DOHH2 (cell line): ENCODE results near the gene TSKS.
"Not testable (repeated sequence)": the region's sequence is repeated elsewhere in the genome, so short reads cannot be mapped to it uniquely, and the experiment has no call there.

Experiments
- H3F3A ChIP-seq: fragments of 200-600 bp; sonication (generic), shearing (Covaris generic); 2 replicates; pipeline ENCODE4 v1.6.0; 2016; ENCODE audit warnings: antibody characterized with exemption, mild to moderate bottlenecking; ENCODE audit not compliant: control insufficient read depth, insufficient read depth
- H3K27ac ChIP-seq: fragments of 200-600 bp; sonication (generic); 2 replicates; pipeline ENCODE4 v1.5.1; 2014; ENCODE audit warnings: low read depth, mild to moderate bottlenecking, low read length, moderate library complexity
- H3K27me3 ChIP-seq: fragments of 200-600 bp; sonication (generic); 2 replicates; pipeline ENCODE4 v1.6.1; 2014; ENCODE audit warnings: mild to moderate bottlenecking, low read length, mixed read lengths; ENCODE audit not compliant: control insufficient read depth
- H3K36me3 ChIP-seq: fragments of 200-600 bp; sonication (generic); 2 replicates; pipeline ENCODE4 v1.6.1; 2014; ENCODE audit warnings: mild to moderate bottlenecking, low read length, moderate library complexity, mixed read lengths; ENCODE audit not compliant: control insufficient read depth
- H3K4me1 ChIP-seq: fragments of 200-600 bp; sonication (generic); 2 replicates; pipeline ENCODE4 v1.6.1; 2014; ENCODE audit warnings: mild to moderate bottlenecking, low read length, mixed read lengths; ENCODE audit not compliant: control insufficient read depth
- H3K4me2 ChIP-seq: fragments of 200-600 bp; sonication (generic); 2 replicates; pipeline ENCODE4 v1.6.0; 2014; ENCODE audit warnings: mild to moderate bottlenecking, low read length, moderate library complexity
- H3K4me3 ChIP-seq: fragments of 200-600 bp; sonication (generic); 2 replicates; pipeline ENCODE4 v1.5.1; 2014; ENCODE audit warnings: mild to moderate bottlenecking, low read length, mixed read lengths
- H3K79me2 ChIP-seq: fragments of 200-600 bp; sonication (generic); 2 replicates; pipeline ENCODE4 v1.6.1; 2014; ENCODE audit warnings: mild to moderate bottlenecking, low read length, mixed read lengths; ENCODE audit not compliant: control insufficient read depth
- H3K9me2 ChIP-seq: fragments of 200-600 bp; sonication (generic); replicated peaks from 2 replicates; pipeline ENCODE4 v1.6.1; 2014; ENCODE audit warnings: mild to moderate bottlenecking, low read length, mixed read lengths; ENCODE audit not compliant: control insufficient read depth
- H3K9me3 ChIP-seq: fragments of 200-600 bp; sonication (generic); 2 replicates; pipeline ENCODE4 v1.6.1; 2014; ENCODE audit warnings: antibody characterized with exemption, low read length, mixed read lengths; ENCODE audit not compliant: control insufficient read depth, insufficient read depth
- H4K20me1 ChIP-seq: fragments of 200-600 bp; sonication (generic); 2 replicates; pipeline ENCODE4 v1.6.0; 2014; ENCODE audit warnings: low read depth, mild to moderate bottlenecking, antibody characterized with exemption, low read length, moderate library complexity; ENCODE audit not compliant: control insufficient read depth, insufficient read depth
- CTCF ChIP-seq: fragments of 200-600 bp; sonication (generic); IDR thresholded peaks from one replicate; pipeline ENCODE4 v1.5.1; 2014; ENCODE audit warnings: antibody characterized with exemption, mild to moderate bottlenecking, low read depth, low read length; ENCODE audit not compliant: poor library complexity, severe bottlenecking
- EZH2phosphoT487 ChIP-seq: fragments of 200-600 bp; sonication (generic); IDR thresholded peaks from 2 replicates; pipeline ENCODE4 v1.6.1; 2017; ENCODE audit warnings: borderline replicate concordance, mild to moderate bottlenecking, antibody characterized with exemption, low read length, moderate library complexity, mixed read lengths

The TSKS gene

GRCh38 chr19:49738268-49738667, 24.8 kb downstream of the TSKS start:
- Histone ChIP-seq H4K20me1 (no peaks in the 10 kb centered on the region), H3K4me3 (no peak overlapping the region), H3K9me2 (no peaks in the 10 kb centered on the region), H3K36me3 (no peaks in the 10 kb centered on the region), H3K4me2 (no peak overlapping the region), H3K4me1 (no peaks in the 10 kb centered on the region), H3K27ac (no peak overlapping the region), H3K27me3 (no peaks in the 10 kb centered on the region), H3F3A (no peaks in the 10 kb centered on the region), H3K9me3 (no peaks in the 10 kb centered on the region), H3K79me2 (no peaks in the 10 kb centered on the region)
- TF ChIP-seq EZH2phosphoT487 (no peak), CTCF (no peak)

- Histone ChIP-seq H4K20me1 (no peaks in the 10 kb centered on the region), H3K27ac (no peak overlapping the region), H3K4me2 (no peak overlapping the region), H3K9me3 (no peaks in the 10 kb centered on the region), H3K9me2 (no peaks in the 10 kb centered on the region), H3F3A (no peaks in the 10 kb centered on the region), H3K4me1 (no peaks in the 10 kb centered on the region), H3K36me3 (no peaks in the 10 kb centered on the region), H3K4me3 (no peak overlapping the region), H3K27me3 (no peaks in the 10 kb centered on the region), H3K79me2 (no peaks in the 10 kb centered on the region)
- no peak for TF ChIP-seq EZH2phosphoT487
- no peak for TF ChIP-seq CTCF
Measured at GRCh38 chr19:49730166-49730565, 32.9 kb downstream of the TSKS start.

GRCh38 chr19:49727217-49728030, 35.7 kb downstream of the TSKS start:
- no peaks in the 10 kb centered on the region for H3K79me2 ChIP-seq
- H3K9me2 ChIP-seq = no peaks in the 10 kb centered on the region
- no peaks in the 10 kb centered on the region for H3K27me3 ChIP-seq
- no peak overlapping the region for H3K4me3 ChIP-seq
- H3K4me1 ChIP-seq = no peaks in the 10 kb centered on the region
- H4K20me1 ChIP-seq = no peaks in the 10 kb centered on the region
- H3K27ac ChIP-seq = no peak overlapping the region
- H3F3A ChIP-seq = no peaks in the 10 kb centered on the region
- TF ChIP-seq CTCF (no peak), EZH2phosphoT487 (no peak)
- no peaks in the 10 kb centered on the region for H3K9me3 ChIP-seq
- no peak overlapping the region for H3K4me2 ChIP-seq
- H3K36me3 ChIP-seq = no peaks in the 10 kb centered on the region

- not testable (repeated sequence) for H3K36me3 ChIP-seq
Measured at GRCh38 chr19:49719420-49719819, 43.7 kb downstream of the TSKS start.

More at GRCh38 chr19:49719420-49719819, 43.7 kb downstream of the TSKS start:
- H3F3A ChIP-seq, H4K20me1 ChIP-seq, H3K9me3 ChIP-seq, H3K9me2 ChIP-seq, H3K27ac ChIP-seq, H3K79me2 ChIP-seq, H3K4me2 ChIP-seq, H3K27me3 ChIP-seq, H3K4me3 ChIP-seq: not testable (repeated sequence)
- H3K4me1 ChIP-seq = peaks cover 11% of the 10 kb centered on the region
